PFSK-1 (cell line): ENCODE measurements around the gene IDI1.

Experiments
- FOXP2 ChIP-seq: optimal IDR thresholded peaks from 2 replicates; pipeline ENCODE3; 2011; ENCODE audit warnings: borderline replicate concordance, control low read depth, inconsistent platforms; ENCODE audit not compliant: insufficient read depth; ENCODE audit errors: extremely low read length, extremely low read depth
- POLR2AphosphoS5 ChIP-seq: IDR thresholded peaks from 2 replicates; pipeline ENCODE4 v1.6.1; 2012; ENCODE audit warnings: low read depth, mild to moderate bottlenecking, control low read depth, low read length, moderate library complexity
- SIN3A ChIP-seq: IDR thresholded peaks from 2 replicates; pipeline ENCODE4 v1.6.1; 2012; ENCODE audit warnings: mild to moderate bottlenecking, low read length, moderate library complexity, borderline replicate concordance; ENCODE audit not compliant: insufficient read depth
- TAF1 ChIP-seq: IDR thresholded peaks from 2 replicates; pipeline ENCODE4 v1.6.1; 2012; ENCODE audit warnings: low read length, control low read depth, borderline replicate concordance; ENCODE audit not compliant: insufficient read depth
- TF ChIP-seq, protein P1 (sequence below), 2 experiments: IDR thresholded peaks; 2 replicates each; pipeline versions ENCODE4 v1.6.1 to v1.8.0; 2011 to 2012; ENCODE audit warnings: low read depth in 2 of 2, low read length in 2 of 2, control low read depth in 1 of 2, inconsistent platforms in 1 of 2, mild to moderate bottlenecking in 1 of 2, moderate library complexity in 1 of 2; ENCODE audit not compliant: insufficient read depth in 1 of 2

Gene IDI1

DNA sequence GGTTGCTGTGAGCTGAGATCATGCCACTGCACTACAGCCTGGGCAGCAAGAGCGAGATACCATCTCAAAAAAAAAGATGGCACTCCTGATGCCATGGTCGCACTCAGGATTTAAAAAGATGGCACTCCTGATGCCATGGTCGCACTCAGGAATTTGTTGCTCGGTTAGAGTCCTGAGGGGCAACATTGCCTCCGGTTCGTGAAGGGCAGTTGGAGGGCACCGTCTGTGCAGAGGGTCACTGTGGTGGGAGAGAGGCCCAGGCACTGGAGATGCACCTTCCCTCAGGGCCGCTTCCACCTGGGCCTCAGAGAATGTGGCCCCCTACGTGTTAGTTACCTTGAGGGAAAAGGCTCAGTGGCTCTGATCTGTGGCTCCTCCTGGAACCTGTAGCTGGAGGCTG is 42.3 kb downstream of the IDI1 start:
- TF ChIP-seq POLR2AphosphoS5 (no peak), TAF1 (no peak), FOXP2 (no peak), SIN3A (no peak)
- TF ChIP-seq, protein P1, sequence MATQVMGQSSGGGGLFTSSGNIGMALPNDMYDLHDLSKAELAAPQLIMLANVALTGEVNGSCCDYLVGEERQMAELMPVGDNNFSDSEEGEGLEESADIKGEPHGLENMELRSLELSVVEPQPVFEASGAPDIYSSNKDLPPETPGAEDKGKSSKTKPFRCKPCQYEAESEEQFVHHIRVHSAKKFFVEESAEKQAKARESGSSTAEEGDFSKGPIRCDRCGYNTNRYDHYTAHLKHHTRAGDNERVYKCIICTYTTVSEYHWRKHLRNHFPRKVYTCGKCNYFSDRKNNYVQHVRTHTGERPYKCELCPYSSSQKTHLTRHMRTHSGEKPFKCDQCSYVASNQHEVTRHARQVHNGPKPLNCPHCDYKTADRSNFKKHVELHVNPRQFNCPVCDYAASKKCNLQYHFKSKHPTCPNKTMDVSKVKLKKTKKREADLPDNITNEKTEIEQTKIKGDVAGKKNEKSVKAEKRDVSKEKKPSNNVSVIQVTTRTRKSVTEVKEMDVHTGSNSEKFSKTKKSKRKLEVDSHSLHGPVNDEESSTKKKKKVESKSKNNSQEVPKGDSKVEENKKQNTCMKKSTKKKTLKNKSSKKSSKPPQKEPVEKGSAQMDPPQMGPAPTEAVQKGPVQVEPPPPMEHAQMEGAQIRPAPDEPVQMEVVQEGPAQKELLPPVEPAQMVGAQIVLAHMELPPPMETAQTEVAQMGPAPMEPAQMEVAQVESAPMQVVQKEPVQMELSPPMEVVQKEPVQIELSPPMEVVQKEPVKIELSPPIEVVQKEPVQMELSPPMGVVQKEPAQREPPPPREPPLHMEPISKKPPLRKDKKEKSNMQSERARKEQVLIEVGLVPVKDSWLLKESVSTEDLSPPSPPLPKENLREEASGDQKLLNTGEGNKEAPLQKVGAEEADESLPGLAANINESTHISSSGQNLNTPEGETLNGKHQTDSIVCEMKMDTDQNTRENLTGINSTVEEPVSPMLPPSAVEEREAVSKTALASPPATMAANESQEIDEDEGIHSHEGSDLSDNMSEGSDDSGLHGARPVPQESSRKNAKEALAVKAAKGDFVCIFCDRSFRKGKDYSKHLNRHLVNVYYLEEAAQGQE (IDR thresholded peaks at IDR 0.05; ENCODE audit: insufficient read depth in 1 of 2, low read depth in 2 of 2, low read length in 2 of 2) = no peak

DNA sequence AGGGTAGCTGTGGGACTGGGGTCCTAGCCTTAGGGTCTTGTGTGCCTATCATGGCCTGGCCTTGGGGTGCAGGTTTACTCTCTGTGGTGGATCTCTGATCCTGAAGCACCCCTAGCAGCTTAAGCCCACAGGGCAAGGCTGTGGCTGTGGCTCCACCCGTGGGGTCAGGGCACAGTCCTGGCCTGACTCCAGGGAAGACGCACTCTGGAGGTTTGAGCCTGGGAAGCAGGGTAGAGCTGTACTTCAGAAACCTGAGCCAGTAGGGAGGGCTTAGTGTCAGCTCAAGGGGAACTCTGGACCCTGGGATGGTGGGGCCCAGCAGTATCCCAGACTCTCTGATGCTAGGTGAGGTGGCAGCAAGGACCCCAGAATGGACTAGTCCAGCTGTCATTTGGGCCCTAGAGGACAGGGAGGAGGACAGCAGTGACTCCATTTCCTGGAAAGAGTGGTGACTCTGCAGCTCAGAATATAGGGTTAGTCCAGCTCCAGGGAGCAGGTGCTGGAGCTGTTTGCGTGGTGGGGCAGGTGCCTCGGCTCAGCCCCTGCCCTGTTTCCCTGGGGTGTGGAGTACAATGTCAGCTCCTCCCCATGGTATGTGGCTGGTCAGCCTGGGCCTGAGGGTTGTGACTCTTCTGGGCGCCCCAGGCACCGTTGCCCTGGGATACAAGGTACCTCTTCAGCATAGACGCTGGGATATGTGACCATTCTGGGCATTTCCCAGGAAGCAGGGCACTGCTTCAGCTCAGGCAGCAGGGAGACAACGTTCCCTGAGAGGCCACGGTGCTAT is 44.8 kb downstream of the IDI1 start:
- no peak for TF ChIP-seq FOXP2
- no peak for TF ChIP-seq POLR2AphosphoS5
- no peak for TF ChIP-seq SIN3A
- TF ChIP-seq TAF1 = no peak
- TF ChIP-seq, protein P1 (IDR thresholded peaks at IDR 0.05; ENCODE audit: insufficient read depth in 1 of 2, low read depth in 2 of 2, low read length in 2 of 2) = no peak

DNA sequence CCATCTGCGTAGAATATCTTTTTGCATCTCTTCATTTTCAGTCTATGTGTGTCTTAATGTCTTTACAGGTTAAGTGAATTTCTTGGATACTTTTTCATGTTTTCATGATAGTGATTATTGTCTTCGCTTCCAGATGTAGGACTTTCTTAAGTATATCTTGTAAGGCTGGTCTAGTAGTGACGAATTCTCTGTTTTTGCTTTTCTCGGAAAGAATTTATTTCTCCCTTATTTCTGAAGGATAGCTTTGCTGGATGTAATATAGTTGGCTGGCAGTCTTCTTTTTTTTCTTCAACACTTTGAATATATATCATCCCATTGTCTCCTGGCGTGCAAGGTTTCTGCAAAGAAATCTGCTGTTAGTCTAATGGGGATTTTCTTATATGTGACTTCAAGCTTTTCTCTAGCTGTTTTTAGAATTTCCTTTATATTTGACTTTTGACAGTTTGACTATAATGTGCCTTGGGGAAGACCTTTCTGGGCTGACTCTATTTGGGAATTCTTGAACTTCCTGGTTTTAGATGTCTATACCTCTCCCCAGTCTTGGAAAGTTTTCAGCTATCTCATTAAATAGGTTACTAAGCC is 46.4 kb downstream of the IDI1 start:
- no peak for TF ChIP-seq POLR2AphosphoS5
- TF ChIP-seq, protein P1 (IDR thresholded peaks at IDR 0.05; ENCODE audit: insufficient read depth in 1 of 2, low read depth in 2 of 2, low read length in 2 of 2) = no peak
- TF ChIP-seq SIN3A = no peak
- TF ChIP-seq TAF1 = no peak
- TF ChIP-seq FOXP2 = no peak

DNA sequence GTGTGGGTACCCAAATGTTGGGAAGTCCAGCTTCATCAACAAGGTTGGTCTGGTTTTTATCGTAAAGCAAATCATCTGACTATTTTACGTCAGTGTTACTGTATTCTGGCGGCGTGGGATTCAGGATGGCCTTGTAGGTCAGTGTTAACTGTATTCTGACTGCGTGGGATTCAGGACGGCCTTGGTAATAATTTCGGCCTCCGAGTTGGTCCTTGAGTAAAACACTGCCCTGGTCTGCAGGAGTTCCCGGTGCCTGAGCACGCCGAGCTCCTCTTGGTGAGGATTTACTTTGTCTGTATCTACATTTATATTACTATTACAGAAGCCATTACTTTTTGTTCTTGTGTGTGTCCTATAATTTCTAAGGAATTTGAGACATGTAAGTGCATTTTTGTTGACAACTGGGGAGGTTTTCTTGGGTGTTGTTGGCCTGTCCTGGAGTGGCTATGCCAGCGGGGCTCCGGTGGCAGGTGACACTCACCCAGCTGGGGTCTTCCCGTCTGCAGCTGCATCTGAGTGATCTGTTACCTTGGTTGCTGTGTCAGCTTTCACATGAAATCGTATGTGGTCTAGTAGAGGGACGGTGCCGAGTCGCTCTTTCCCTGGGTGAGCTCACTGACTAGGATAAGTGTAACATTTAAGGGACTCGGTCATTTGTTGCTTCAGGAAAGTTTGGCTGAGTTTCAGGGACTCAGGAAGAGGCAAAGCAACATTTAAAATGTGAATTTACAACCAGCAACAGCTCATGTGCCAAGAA is 51.5 kb downstream of the IDI1 start:
- no peak for TF ChIP-seq POLR2AphosphoS5
- no peak for TF ChIP-seq TAF1
- no peak for TF ChIP-seq SIN3A
- TF ChIP-seq FOXP2 = no peak
- TF ChIP-seq, protein P1 (IDR thresholded peaks at IDR 0.05; ENCODE audit: insufficient read depth in 1 of 2, low read depth in 2 of 2, low read length in 2 of 2) = no peak
